ENCODE results near the gene SFT2D3. TPM values are rescaled to one million over a fixed set of nuclear protein-coding genes. Genes with fewer than 3 reads are reported as not detected.

The SFT2D3 gene
- total and polyA plus RNA-seq, 2 donors (not counting 1 experiment from before 2014, with no cell fraction given): 3.5 to 14.2 TPM

GRCh38 chr2:127688405-127688804 lies 12.9 kb upstream of the SFT2D3 start:
- ChIA-PET CTCF (no interaction called here), POLR2A (no interaction called here)
- H3K9ac ChIP-seq (ENCODE audit: low read length): no peak overlapping the region
- H3K9me3 ChIP-seq (ENCODE audit: control extremely low read depth in 1 of 3, control insufficient read depth in 2 of 3, insufficient read depth in 1 of 3, low read length in 2 of 3): peaks cover 0 to 19% (median 16%) of the 10 kb centered on the region in 3 donors
- Mint-ChIP-seq H3K27me3 (no peaks in the 10 kb centered on the region), H3K4me3 (no peak overlapping the region), H3K27ac (no peak overlapping the region), H3K4me1 (no peaks in the 10 kb centered on the region), H3K9me3 (ENCODE audit: insufficient read depth) (peaks cover 9% of the 10 kb centered on the region)
- no peaks in the 10 kb centered on the region for H3K79me2 ChIP-seq (ENCODE audit: control insufficient read depth, insufficient read depth, low read length)
- no peaks in the 10 kb centered on the region for H4K20me1 ChIP-seq (ENCODE audit: control insufficient read depth, insufficient read depth, low read length, poor library complexity, severe bottlenecking)
- H3K27ac ChIP-seq (ENCODE audit: low read length in 2 of 2): no peak overlapping the region
- no peak for ATAC-seq (ENCODE audit: low read depth)
- H3K36me3 ChIP-seq (replicated peaks in 1 of 2; ENCODE audit: control extremely low read depth in 1 of 2, control insufficient read depth in 1 of 2, extremely low read depth in 1 of 2, insufficient read depth in 2 of 2, low read length in 1 of 2): no peaks in the 10 kb centered on the region
- intact Hi-C loops (cut with micrococcal nuclease): no loop called here
- H3K4me2 ChIP-seq (replicated peaks; ENCODE audit: low read depth, low read length, poor library complexity, severe bottlenecking): no peak overlapping the region
- TF ChIP-seq EZH2 (IDR thresholded peaks at IDR 0.05; ENCODE audit: borderline replicate concordance, insufficient read depth, low read depth, low read length, poor library complexity, severe bottlenecking): no peak
- TF ChIP-seq, protein P1, sequence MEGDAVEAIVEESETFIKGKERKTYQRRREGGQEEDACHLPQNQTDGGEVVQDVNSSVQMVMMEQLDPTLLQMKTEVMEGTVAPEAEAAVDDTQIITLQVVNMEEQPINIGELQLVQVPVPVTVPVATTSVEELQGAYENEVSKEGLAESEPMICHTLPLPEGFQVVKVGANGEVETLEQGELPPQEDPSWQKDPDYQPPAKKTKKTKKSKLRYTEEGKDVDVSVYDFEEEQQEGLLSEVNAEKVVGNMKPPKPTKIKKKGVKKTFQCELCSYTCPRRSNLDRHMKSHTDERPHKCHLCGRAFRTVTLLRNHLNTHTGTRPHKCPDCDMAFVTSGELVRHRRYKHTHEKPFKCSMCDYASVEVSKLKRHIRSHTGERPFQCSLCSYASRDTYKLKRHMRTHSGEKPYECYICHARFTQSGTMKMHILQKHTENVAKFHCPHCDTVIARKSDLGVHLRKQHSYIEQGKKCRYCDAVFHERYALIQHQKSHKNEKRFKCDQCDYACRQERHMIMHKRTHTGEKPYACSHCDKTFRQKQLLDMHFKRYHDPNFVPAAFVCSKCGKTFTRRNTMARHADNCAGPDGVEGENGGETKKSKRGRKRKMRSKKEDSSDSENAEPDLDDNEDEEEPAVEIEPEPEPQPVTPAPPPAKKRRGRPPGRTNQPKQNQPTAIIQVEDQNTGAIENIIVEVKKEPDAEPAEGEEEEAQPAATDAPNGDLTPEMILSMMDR (IDR thresholded peaks at IDR 0.05): no peak
- H3K27me3 ChIP-seq (replicated peaks in 1 of 4; ENCODE audit: control extremely low read depth in 1 of 4, control insufficient read depth in 3 of 4, insufficient read depth in 4 of 4, low read length in 3 of 4): peaks cover 0 to 3% (median 0%) of the 10 kb centered on the region in 4 experiments
- WGBS (ENCODE audit: insufficient coverage): no CpG with 5 or more reads among the region's 1 CpG
- no peaks in the 10 kb centered on the region for H3K4me1 ChIP-seq (ENCODE audit: control insufficient read depth in 2 of 2, insufficient read depth in 2 of 2, low read length in 2 of 2)
- no peak overlapping the region for H3K4me3 ChIP-seq (ENCODE audit: control extremely low read depth in 1 of 5, extremely low read depth in 1 of 5, insufficient read depth in 1 of 5, low read depth in 2 of 5, low read length in 4 of 5)
- H2AFZ ChIP-seq (ENCODE audit: insufficient read depth, low read depth, low read length, poor library complexity, severe bottlenecking): no peak overlapping the region
- no peak for DNase-seq

DNA sequence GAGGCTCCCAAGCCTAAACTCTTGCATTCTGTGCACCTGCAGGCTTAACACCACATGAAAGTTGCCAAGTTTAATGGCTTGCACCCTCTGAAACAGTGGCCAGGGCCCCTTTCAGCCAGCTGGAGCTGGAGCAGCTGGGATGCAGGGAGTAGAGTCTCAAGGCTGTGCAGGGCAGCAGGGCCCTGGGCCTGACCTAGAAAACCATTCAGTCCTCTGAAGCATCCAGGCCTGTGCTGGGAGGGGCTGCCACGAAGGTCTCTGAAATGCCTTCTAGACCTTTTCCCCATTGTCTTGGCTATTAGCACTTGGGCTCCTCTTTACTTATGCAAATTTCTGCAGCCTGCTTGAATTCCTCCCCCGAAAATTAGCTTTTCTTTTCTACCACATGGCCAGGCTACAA lies 10.6 kb upstream of the SFT2D3 start:
- peaks cover 0 to 3% (median 0%) of the 10 kb centered on the region in 4 experiments for H3K27me3 ChIP-seq (replicated peaks in 1 of 4; ENCODE audit: control extremely low read depth in 1 of 4, control insufficient read depth in 3 of 4, insufficient read depth in 4 of 4, low read length in 3 of 4)
- DNase-seq: no peak
- WGBS (ENCODE audit: insufficient coverage): 89% methylated on average over 2 of the region's 2 CpGs
- H2AFZ ChIP-seq (ENCODE audit: insufficient read depth, low read depth, low read length, poor library complexity, severe bottlenecking): no peak overlapping the region
- CTCF ChIA-PET: no interaction called here
- Mint-ChIP-seq H3K9me3 (ENCODE audit: insufficient read depth) (peaks cover 9% of the 10 kb centered on the region), H3K27ac (no peak overlapping the region), H3K4me1 (no peaks in the 10 kb centered on the region), H3K27me3 (no peaks in the 10 kb centered on the region), H3K4me3 (no peak overlapping the region)
- no peak overlapping the region for H3K9ac ChIP-seq (ENCODE audit: low read length)
- no peak overlapping the region for H3K4me2 ChIP-seq (replicated peaks; ENCODE audit: low read depth, low read length, poor library complexity, severe bottlenecking)
- intact Hi-C loops (cut with micrococcal nuclease): no loop called here
- H3K36me3 ChIP-seq (replicated peaks in 1 of 2; ENCODE audit: control extremely low read depth in 1 of 2, control insufficient read depth in 1 of 2, extremely low read depth in 1 of 2, insufficient read depth in 2 of 2, low read length in 1 of 2): no peaks in the 10 kb centered on the region
- no peaks in the 10 kb centered on the region for H3K79me2 ChIP-seq (ENCODE audit: control insufficient read depth, insufficient read depth, low read length)
- TF ChIP-seq, protein P1 (IDR thresholded peaks at IDR 0.05): no peak
- no peak for TF ChIP-seq EZH2 (IDR thresholded peaks at IDR 0.05; ENCODE audit: borderline replicate concordance, insufficient read depth, low read depth, low read length, poor library complexity, severe bottlenecking)
- no peak overlapping the region for H3K27ac ChIP-seq (ENCODE audit: low read length in 2 of 2)
- H3K4me3 ChIP-seq (ENCODE audit: control extremely low read depth in 1 of 5, extremely low read depth in 1 of 5, insufficient read depth in 1 of 5, low read depth in 2 of 5, low read length in 4 of 5): no peak overlapping the region
- POLR2A ChIA-PET: no interaction called here
- no peak for ATAC-seq (ENCODE audit: low read depth)
- H3K4me1 ChIP-seq (ENCODE audit: control insufficient read depth in 2 of 2, insufficient read depth in 2 of 2, low read length in 2 of 2): no peaks in the 10 kb centered on the region
- H3K9me3 ChIP-seq (ENCODE audit: control extremely low read depth in 1 of 3, control insufficient read depth in 2 of 3, insufficient read depth in 1 of 3, low read length in 2 of 3): peaks cover 0 to 19% (median 16%) of the 10 kb centered on the region in 3 donors
- H4K20me1 ChIP-seq (ENCODE audit: control insufficient read depth, insufficient read depth, low read length, poor library complexity, severe bottlenecking): no peaks in the 10 kb centered on the region
